DOHH2 (cell line): ENCODE measurements around the gene NRXN3.

Experiments
- H3F3A ChIP-seq: fragments of 200-600 bp; sonication (generic), shearing (Covaris generic); 2 replicates; pipeline ENCODE4 v1.6.0; 2016; ENCODE audit warnings: antibody characterized with exemption, mild to moderate bottlenecking; ENCODE audit not compliant: control insufficient read depth, insufficient read depth
- H3K27ac ChIP-seq: fragments of 200-600 bp; sonication (generic); 2 replicates; pipeline ENCODE4 v1.5.1; 2014; ENCODE audit warnings: low read depth, mild to moderate bottlenecking, low read length, moderate library complexity
- H3K27me3 ChIP-seq: fragments of 200-600 bp; sonication (generic); 2 replicates; pipeline ENCODE4 v1.6.1; 2014; ENCODE audit warnings: mild to moderate bottlenecking, low read length, mixed read lengths; ENCODE audit not compliant: control insufficient read depth
- H3K36me3 ChIP-seq: fragments of 200-600 bp; sonication (generic); 2 replicates; pipeline ENCODE4 v1.6.1; 2014; ENCODE audit warnings: mild to moderate bottlenecking, low read length, moderate library complexity, mixed read lengths; ENCODE audit not compliant: control insufficient read depth
- H3K4me1 ChIP-seq: fragments of 200-600 bp; sonication (generic); 2 replicates; pipeline ENCODE4 v1.6.1; 2014; ENCODE audit warnings: mild to moderate bottlenecking, low read length, mixed read lengths; ENCODE audit not compliant: control insufficient read depth
- H3K4me2 ChIP-seq: fragments of 200-600 bp; sonication (generic); 2 replicates; pipeline ENCODE4 v1.6.0; 2014; ENCODE audit warnings: mild to moderate bottlenecking, low read length, moderate library complexity
- H3K4me3 ChIP-seq: fragments of 200-600 bp; sonication (generic); 2 replicates; pipeline ENCODE4 v1.5.1; 2014; ENCODE audit warnings: mild to moderate bottlenecking, low read length, mixed read lengths
- H3K79me2 ChIP-seq: fragments of 200-600 bp; sonication (generic); 2 replicates; pipeline ENCODE4 v1.6.1; 2014; ENCODE audit warnings: mild to moderate bottlenecking, low read length, mixed read lengths; ENCODE audit not compliant: control insufficient read depth
- H3K9me2 ChIP-seq: fragments of 200-600 bp; sonication (generic); replicated peaks from 2 replicates; pipeline ENCODE4 v1.6.1; 2014; ENCODE audit warnings: mild to moderate bottlenecking, low read length, mixed read lengths; ENCODE audit not compliant: control insufficient read depth
- H3K9me3 ChIP-seq: fragments of 200-600 bp; sonication (generic); 2 replicates; pipeline ENCODE4 v1.6.1; 2014; ENCODE audit warnings: antibody characterized with exemption, low read length, mixed read lengths; ENCODE audit not compliant: control insufficient read depth, insufficient read depth
- H4K20me1 ChIP-seq: fragments of 200-600 bp; sonication (generic); 2 replicates; pipeline ENCODE4 v1.6.0; 2014; ENCODE audit warnings: low read depth, mild to moderate bottlenecking, antibody characterized with exemption, low read length, moderate library complexity; ENCODE audit not compliant: control insufficient read depth, insufficient read depth
- EZH2phosphoT487 ChIP-seq: fragments of 200-600 bp; sonication (generic); IDR thresholded peaks from 2 replicates; pipeline ENCODE4 v1.6.1; 2017; ENCODE audit warnings: borderline replicate concordance, mild to moderate bottlenecking, antibody characterized with exemption, low read length, moderate library complexity, mixed read lengths
- TF ChIP-seq, protein P1 (sequence below): fragments of 200-600 bp; sonication (generic); IDR thresholded peaks from one replicate; pipeline ENCODE4 v1.5.1; 2014; ENCODE audit warnings: antibody characterized with exemption, mild to moderate bottlenecking, low read depth, low read length; ENCODE audit not compliant: poor library complexity, severe bottlenecking

NRXN3 gene

DNA sequence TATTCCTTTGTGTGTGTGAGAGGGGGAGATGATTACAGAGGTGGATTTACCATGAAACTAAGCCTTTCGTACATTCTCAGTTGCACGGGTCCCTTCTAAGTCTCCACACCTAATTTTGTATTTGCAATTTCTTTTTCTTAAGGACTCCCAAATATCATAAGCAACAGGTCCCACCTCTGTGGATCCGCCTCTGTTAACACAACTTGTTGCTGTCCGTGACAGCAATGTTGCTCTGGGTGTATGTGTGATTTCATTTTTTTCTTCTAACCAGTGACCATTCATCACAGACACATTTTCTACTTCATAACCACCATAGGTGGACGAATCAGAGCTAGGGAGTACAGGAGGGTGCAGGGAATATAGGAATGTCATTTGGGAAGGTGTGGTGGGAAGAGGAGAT lies 81.1 kb downstream of the NRXN3 start:
- Histone ChIP-seq H3K9me3 (no peaks in the 10 kb centered on the region), H3K4me1 (no peaks in the 10 kb centered on the region), H3K4me2 (no peak overlapping the region), H3F3A (no peaks in the 10 kb centered on the region), H3K27me3 (no peaks in the 10 kb centered on the region), H3K27ac (no peak overlapping the region), H3K9me2 (no peaks in the 10 kb centered on the region), H4K20me1 (no peaks in the 10 kb centered on the region), H3K79me2 (no peaks in the 10 kb centered on the region), H3K36me3 (no peaks in the 10 kb centered on the region), H3K4me3 (no peak overlapping the region)
- TF ChIP-seq EZH2phosphoT487 = no peak
- TF ChIP-seq, protein P1, sequence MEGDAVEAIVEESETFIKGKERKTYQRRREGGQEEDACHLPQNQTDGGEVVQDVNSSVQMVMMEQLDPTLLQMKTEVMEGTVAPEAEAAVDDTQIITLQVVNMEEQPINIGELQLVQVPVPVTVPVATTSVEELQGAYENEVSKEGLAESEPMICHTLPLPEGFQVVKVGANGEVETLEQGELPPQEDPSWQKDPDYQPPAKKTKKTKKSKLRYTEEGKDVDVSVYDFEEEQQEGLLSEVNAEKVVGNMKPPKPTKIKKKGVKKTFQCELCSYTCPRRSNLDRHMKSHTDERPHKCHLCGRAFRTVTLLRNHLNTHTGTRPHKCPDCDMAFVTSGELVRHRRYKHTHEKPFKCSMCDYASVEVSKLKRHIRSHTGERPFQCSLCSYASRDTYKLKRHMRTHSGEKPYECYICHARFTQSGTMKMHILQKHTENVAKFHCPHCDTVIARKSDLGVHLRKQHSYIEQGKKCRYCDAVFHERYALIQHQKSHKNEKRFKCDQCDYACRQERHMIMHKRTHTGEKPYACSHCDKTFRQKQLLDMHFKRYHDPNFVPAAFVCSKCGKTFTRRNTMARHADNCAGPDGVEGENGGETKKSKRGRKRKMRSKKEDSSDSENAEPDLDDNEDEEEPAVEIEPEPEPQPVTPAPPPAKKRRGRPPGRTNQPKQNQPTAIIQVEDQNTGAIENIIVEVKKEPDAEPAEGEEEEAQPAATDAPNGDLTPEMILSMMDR = no peak

DNA sequence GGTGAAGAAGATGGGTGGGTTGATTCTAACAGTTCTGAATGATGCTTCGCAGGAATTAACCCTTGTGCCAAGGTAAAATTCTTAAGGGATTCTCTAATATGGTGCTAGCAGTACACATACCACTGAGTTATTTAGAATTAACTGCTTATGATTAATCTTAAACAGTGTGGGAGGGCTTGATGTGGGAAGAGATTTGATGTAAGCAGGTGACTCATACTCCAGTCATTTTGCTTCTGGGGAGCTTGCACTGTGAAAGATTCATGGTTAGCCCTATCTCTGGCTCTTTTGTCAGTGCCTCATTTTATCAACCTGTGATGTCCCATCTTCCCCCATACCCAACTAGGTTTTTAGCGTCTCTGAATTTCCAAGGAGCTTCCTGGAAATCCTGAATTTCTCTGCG lies 83.8 kb downstream of the NRXN3 start:
- Histone ChIP-seq H3K9me2 (no peaks in the 10 kb centered on the region), H3K4me1 (no peaks in the 10 kb centered on the region), H3K79me2 (no peaks in the 10 kb centered on the region), H3K4me3 (no peak overlapping the region), H4K20me1 (no peaks in the 10 kb centered on the region), H3F3A (no peaks in the 10 kb centered on the region), H3K9me3 (no peaks in the 10 kb centered on the region), H3K36me3 (no peaks in the 10 kb centered on the region), H3K27me3 (no peaks in the 10 kb centered on the region), H3K4me2 (no peak overlapping the region), H3K27ac (no peak overlapping the region)
- TF ChIP-seq, protein P1 = no peak
- TF ChIP-seq EZH2phosphoT487 = no peak

DNA sequence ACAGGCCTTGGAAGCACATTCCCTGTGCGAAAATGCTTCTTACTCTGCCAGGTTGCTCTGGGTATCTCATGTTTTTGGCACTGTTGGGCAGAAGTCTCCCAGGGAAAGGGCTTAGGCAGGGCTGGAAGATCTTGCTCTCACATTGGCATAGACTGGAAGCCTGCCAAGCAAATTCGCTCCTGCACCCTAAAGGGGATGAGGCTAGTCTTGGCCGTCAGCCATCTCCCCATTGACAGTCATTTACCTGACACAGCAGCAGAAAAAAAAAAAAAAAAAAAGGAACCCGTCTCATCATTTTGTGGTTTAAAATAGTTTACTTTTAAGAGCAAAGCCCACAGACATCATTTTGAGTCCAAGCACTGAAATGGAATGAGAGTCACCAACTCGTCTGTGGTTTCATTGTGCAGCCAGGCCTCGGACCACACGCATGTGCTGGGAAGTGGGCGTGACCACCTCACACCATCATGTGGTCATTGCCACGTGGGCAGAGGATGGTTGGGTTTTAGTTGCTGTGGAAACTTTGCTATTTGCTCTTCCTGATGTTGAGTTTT lies 84.8 kb downstream of the NRXN3 start:
- TF ChIP-seq, protein P1 = no peak
- TF ChIP-seq EZH2phosphoT487 = no peak
- Histone ChIP-seq H3K9me3 (no peaks in the 10 kb centered on the region), H3K4me2 (no peak overlapping the region)

DNA sequence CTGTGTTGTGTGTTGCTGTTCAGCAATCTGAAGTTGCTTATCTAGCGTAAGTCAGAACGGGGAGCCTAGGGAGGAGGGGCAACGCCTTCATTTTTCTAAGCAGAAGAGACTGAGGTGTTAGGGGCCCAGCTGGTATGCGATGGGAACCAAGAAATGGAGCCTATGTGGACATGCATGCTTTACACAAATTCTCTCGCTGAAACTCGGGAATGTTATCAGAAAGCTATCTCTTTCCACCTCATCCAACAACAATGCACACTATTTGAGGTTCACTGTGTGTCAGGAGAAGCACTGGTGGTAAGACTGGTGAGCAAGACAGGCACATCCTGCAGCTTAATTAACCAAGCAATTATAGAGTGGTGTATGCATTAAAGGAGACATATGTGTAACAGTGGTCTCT lies 89.7 kb downstream of the NRXN3 start:
- Histone ChIP-seq H3K9me3 (no peaks in the 10 kb centered on the region), H4K20me1 (no peaks in the 10 kb centered on the region), H3K36me3 (no peaks in the 10 kb centered on the region), H3K27ac (no peak overlapping the region), H3K79me2 (no peaks in the 10 kb centered on the region), H3F3A (no peaks in the 10 kb centered on the region), H3K9me2 (no peaks in the 10 kb centered on the region), H3K4me1 (no peaks in the 10 kb centered on the region), H3K4me3 (no peak overlapping the region), H3K27me3 (no peaks in the 10 kb centered on the region), H3K4me2 (no peak overlapping the region)
- TF ChIP-seq, protein P1 = no peak
- no peak for TF ChIP-seq EZH2phosphoT487

More for the DNA sequence above, 84.8 kb downstream of the NRXN3 start:
- no peaks in the 10 kb centered on the region for H3K79me2 ChIP-seq
- H3K4me1 ChIP-seq = no peaks in the 10 kb centered on the region
- no peaks in the 10 kb centered on the region for H3K9me2 ChIP-seq
- no peaks in the 10 kb centered on the region for H3K27me3 ChIP-seq
- no peak overlapping the region for H3K27ac ChIP-seq
- no peaks in the 10 kb centered on the region for H3K36me3 ChIP-seq
- no peaks in the 10 kb centered on the region for H4K20me1 ChIP-seq
- no peaks in the 10 kb centered on the region for H3F3A ChIP-seq
- no peak overlapping the region for H3K4me3 ChIP-seq
